Naive thymus-derived CD4-positive, alpha-beta T cell (primary cell): Measurements from ENCODE around the gene SYS1. TPM values are rescaled to one million over a fixed set of nuclear protein-coding genes. Genes with fewer than 3 reads are reported as not detected.

Source experiments
- ATAC-seq: fragments of 150-1000 bp; cut with Tn5 transposase; 2 replicates; pipeline ENCODE4 v1.10.0; 2021; ENCODE audit warnings: mild to moderate bottlenecking, moderate library complexity
- CTCF ChIA-PET: fragments of 350-600 bp; sonication (Branson Sonifier 250); formaldehyde crosslinking; loops from one replicate; lab custom pipeline; 2021; ENCODE audit warnings: antibody characterized with exemption; lab: Charles Lee
- POLR2A ChIA-PET: fragments of 350-600 bp; sonication (Branson Sonifier 250); formaldehyde crosslinking; loops from one replicate; lab custom pipeline; 2021; ENCODE audit warnings: antibody characterized with exemption, inconsistent platforms; lab: Charles Lee
- DNase-seq, 9 donors: peaks; one replicate each; pipeline versions ENCODE4 v3.0.0 to v3.0.0-alpha.2; 2020 to 2022; ENCODE audit warnings: mixed read lengths in 1 of 9
- H3K27ac ChIP-seq: one replicate; pipeline ENCODE4 v1.7.0; 2013; ENCODE audit warnings: mild to moderate bottlenecking, low read depth, low read length, moderate library complexity
- H3K27me3 ChIP-seq, 2 donors: one replicate each; pipeline ENCODE4 v1.7.0; 2013; ENCODE audit warnings: low read length in 2 of 2, mild to moderate bottlenecking in 2 of 2, moderate library complexity in 2 of 2; ENCODE audit not compliant: control insufficient read depth in 2 of 2, insufficient read depth in 2 of 2
- H3K36me3 ChIP-seq, 3 experiments: 1 replicate in 2 of 3; 2 replicates in 1 of 3; pipeline ENCODE4 v1.7.0; 2013; ENCODE audit warnings: low read length in 3 of 3, mild to moderate bottlenecking in 3 of 3, moderate library complexity in 1 of 3; ENCODE audit not compliant: insufficient read depth in 3 of 3, control insufficient read depth in 2 of 3
- H3K4me1 ChIP-seq, 2 donors: one replicate each; pipeline ENCODE4 v1.7.0; 2013; ENCODE audit warnings: low read length in 2 of 2, mild to moderate bottlenecking in 2 of 2, moderate library complexity in 1 of 2; ENCODE audit not compliant: control insufficient read depth in 2 of 2, insufficient read depth in 2 of 2
- H3K4me3 ChIP-seq: 2 replicates; pipeline ENCODE4 v1.7.0; 2013; ENCODE audit warnings: mild to moderate bottlenecking, low read length
- H3K9me3 ChIP-seq, 3 experiments: 1 replicate in 2 of 3; 2 replicates in 1 of 3; pipeline ENCODE4 v1.7.0; 2013; ENCODE audit warnings: low read length in 3 of 3; ENCODE audit not compliant: control insufficient read depth in 2 of 3
- H3K27ac Mint-ChIP-seq, 9 donors: one replicate each; pipeline ENCODE4 v1.8.0; 2020 to 2022; ENCODE audit warnings: mixed read lengths in 9 of 9, mild to moderate bottlenecking in 8 of 9, moderate library complexity in 5 of 9, inconsistent platforms in 2 of 9
- H3K27me3 Mint-ChIP-seq, 5 donors: one replicate each; pipeline ENCODE4 v1.8.0; 2021 to 2022; ENCODE audit warnings: mixed read lengths in 5 of 5, mild to moderate bottlenecking in 1 of 5
- H3K36me3 Mint-ChIP-seq, 5 donors: one replicate each; pipeline ENCODE4 v1.8.0; 2020 to 2022; ENCODE audit warnings: mixed read lengths in 5 of 5, mild to moderate bottlenecking in 3 of 5, inconsistent platforms in 1 of 5
- H3K4me1 Mint-ChIP-seq, 7 donors: one replicate each; pipeline ENCODE4 v1.8.0; 2020 to 2022; ENCODE audit warnings: mixed read lengths in 7 of 7, mild to moderate bottlenecking in 3 of 7, inconsistent platforms in 1 of 7
- H3K4me3 Mint-ChIP-seq, 10 donors: one replicate each; pipeline ENCODE4 v1.8.0; 2020 to 2022; ENCODE audit warnings: mild to moderate bottlenecking in 10 of 10, mixed read lengths in 10 of 10, moderate library complexity in 6 of 10, inconsistent platforms in 2 of 10
- H3K9me3 Mint-ChIP-seq, 11 donors: one replicate each; pipeline ENCODE4 v1.8.0; 2020 to 2022; ENCODE audit warnings: mixed read lengths in 11 of 11, mild to moderate bottlenecking in 4 of 11, inconsistent platforms in 1 of 11, moderate library complexity in 1 of 11
- intact Hi-C, 2 donors: fragments of 100-400 bp; cut with micrococcal nuclease; formaldehyde crosslinking; loops; one replicate each; pipeline ENCODE4 v1.15.1; 2023
- polyA plus RNA-seq, 2 donors: library from polyadenylated mRNA; unstranded; fragments of 300-500 nt; fragmentation: Illumina TruSeq; gene quantifications; one replicate each; pipeline ENCODE4 v1.2.3, GENCODE V29; 2021
- total RNA-seq, 6 experiments: library from RNA in 5 of 6; stranded (reverse) in 5 of 6; gene quantifications; 1 replicate in 5 of 6; 2 replicates in 1 of 6; pipeline ENCODE4 v1.2.3 and lab custom pipeline; 2021 to 2026

Gene SYS1
- total and polyA plus RNA-seq, 7 experiments from 2014 or later, result 23.9 to 111 (median 62.0) TPM

GRCh38 chr20:45328451-45328850 lies 34.5 kb upstream of the SYS1 start:
- Histone ChIP-seq H3K27ac (no peak overlapping the region), H3K4me1 (no peaks in the 10 kb centered on the region), H3K4me3 (no peak overlapping the region), H3K27me3 (no peaks in the 10 kb centered on the region), H3K36me3 (no peaks in the 10 kb centered on the region), H3K9me3 (no peaks in the 10 kb centered on the region)
- Mint-ChIP-seq H3K4me3 (no peak overlapping the region), H3K9me3 (no peaks in the 10 kb centered on the region), H3K27me3 (no peaks in the 10 kb centered on the region), H3K27ac (no peak overlapping the region), H3K4me1 (peaks cover 0 to 10% (median 0%) of the 10 kb centered on the region in 7 donors), H3K36me3 (peaks cover 0 to 7% (median 0%) of the 10 kb centered on the region in 5 donors)
- POLR2A ChIA-PET, result no interaction called here
- DNase-seq (no peak), ATAC-seq (no peak)
- intact Hi-C loops, result no loop called here
- CTCF ChIA-PET, result no interaction called here

GRCh38 chr20:45329497-45330319 lies 33.2 kb upstream of the SYS1 start:
- intact Hi-C loops, result no loop called here
- CTCF ChIA-PET, result interaction anchor here (0.7 to 1.0 kb wide), 2 partner anchors 11 to 12 kb away, joined by 3 read pairs; no protein-coding TSS in a partner anchor
- no peak for ATAC-seq

GRCh38 chr20:45330476-45330875 lies 32.5 kb upstream of the SYS1 start:
- Histone ChIP-seq H3K4me3 (no peak overlapping the region), H3K27me3 (no peaks in the 10 kb centered on the region), H3K27ac (no peak overlapping the region), H3K36me3 (no peaks in the 10 kb centered on the region), H3K4me1 (no peaks in the 10 kb centered on the region), H3K9me3 (no peaks in the 10 kb centered on the region)
- no peak overlapping the region for H3K27ac Mint-ChIP-seq
- ChIA-PET POLR2A (no interaction called here), CTCF (no interaction called here)
- no peaks in the 10 kb centered on the region for H3K9me3 Mint-ChIP-seq
- no peak overlapping the region for H3K4me3 Mint-ChIP-seq
- intact Hi-C loops, result no loop called here
- no peak for ATAC-seq
- H3K36me3 Mint-ChIP-seq, result peaks cover 0 to 7% (median 0%) of the 10 kb centered on the region in 5 donors
- no peaks in the 10 kb centered on the region for H3K27me3 Mint-ChIP-seq
- peaks cover 0 to 10% (median 0%) of the 10 kb centered on the region in 7 donors for H3K4me1 Mint-ChIP-seq
- no peak for DNase-seq

More at GRCh38 chr20:45329497-45330319, 33.2 kb upstream of the SYS1 start:
- Histone ChIP-seq H3K36me3 (no peaks in the 10 kb centered on the region), H3K9me3 (no peaks in the 10 kb centered on the region), H3K4me3 (no peak overlapping the region), H3K27me3 (no peaks in the 10 kb centered on the region), H3K4me1 (no peaks in the 10 kb centered on the region), H3K27ac (no peak overlapping the region)
- no peak for DNase-seq
- Mint-ChIP-seq H3K4me3 (no peak overlapping the region), H3K4me1 (peaks cover 0 to 10% (median 0%) of the 10 kb centered on the region in 7 donors), H3K9me3 (no peaks in the 10 kb centered on the region), H3K36me3 (peaks cover 0 to 7% (median 0%) of the 10 kb centered on the region in 5 donors), H3K27ac (no peak overlapping the region), H3K27me3 (no peaks in the 10 kb centered on the region)
- POLR2A ChIA-PET, result no interaction called here

- Mint-ChIP-seq H3K9me3 (no peaks in the 10 kb centered on the region), H3K27ac (peak overlapping the region in 1 of 9 donors; percentile 56), H3K27me3 (no peaks in the 10 kb centered on the region), H3K4me1 (peaks cover 0 to 15% (median 0%) of the 10 kb centered on the region in 7 donors), H3K36me3 (peaks cover 0 to 7% (median 0%) of the 10 kb centered on the region in 5 donors), H3K4me3 (no peak overlapping the region)
- Histone ChIP-seq H3K27me3 (no peaks in the 10 kb centered on the region), H3K9me3 (no peaks in the 10 kb centered on the region), H3K4me3 (no peak overlapping the region), H3K36me3 (no peaks in the 10 kb centered on the region), H3K4me1 (no peaks in the 10 kb centered on the region), H3K27ac (no peak overlapping the region)
- CTCF ChIA-PET, result interaction anchor here (0.7 kb wide), 2 partner anchors 18 to 35 kb away, joined by 3 to 5 read pairs; no protein-coding TSS in a partner anchor
- no peak for ATAC-seq
- intact Hi-C loops, result no loop called here
- POLR2A ChIA-PET, result interaction anchor here (0.5 kb wide), 1 partner anchor 1410 kb away, joined by 3 read pairs; no protein-coding TSS in a partner anchor
- DNase-seq, result no peak
Observed at GRCh38 chr20:45336530-45337366, 26.2 kb upstream of the SYS1 start.

GRCh38 chr20:45337367-45338120 lies 25.4 kb upstream of the SYS1 start:
- Histone ChIP-seq H3K27ac (no peak overlapping the region), H3K4me1 (no peaks in the 10 kb centered on the region), H3K9me3 (no peaks in the 10 kb centered on the region), H3K27me3 (no peaks in the 10 kb centered on the region), H3K36me3 (no peaks in the 10 kb centered on the region), H3K4me3 (no peak overlapping the region)
- intact Hi-C loops, result no loop called here
- H3K4me3 Mint-ChIP-seq, result no peak overlapping the region
- ATAC-seq, result no peak
- ChIA-PET CTCF (interaction anchor here (0.7 kb wide), 2 partner anchors 19 to 35 kb away, joined by 3 to 5 read pairs; no protein-coding TSS in a partner anchor), POLR2A (interaction anchor here (0.5 kb wide), 1 partner anchor 1411 kb away, joined by 3 read pairs; no protein-coding TSS in a partner anchor)
- no peaks in the 10 kb centered on the region for H3K9me3 Mint-ChIP-seq
- peaks cover 0 to 7% (median 0%) of the 10 kb centered on the region in 5 donors for H3K36me3 Mint-ChIP-seq
- no peaks in the 10 kb centered on the region for H3K27me3 Mint-ChIP-seq
- peak overlapping the region in 1 of 9 donors; percentile 56 for H3K27ac Mint-ChIP-seq
- DNase-seq, result no peak
- peaks cover 0 to 21% (median 0%) of the 10 kb centered on the region in 7 donors for H3K4me1 Mint-ChIP-seq
